Liver (tissue), 9 donors: ENCODE data around the gene PHF3. TPM values are rescaled to one million over a fixed set of nuclear protein-coding genes. Genes with fewer than 3 reads are reported as not detected.

ENCODE experiments used
- DNase-seq: peaks from one replicate; pipeline ENCODE4 v3.0.0-alpha.2; 2017; ENCODE audit warnings: low spot score
- H3K27ac ChIP-seq, 2 donors: one replicate each; pipeline ENCODE4 v1.7.0; 2013; ENCODE audit warnings: inconsistent platforms in 2 of 2, low read length in 2 of 2, control low read depth in 1 of 2, low read depth in 1 of 2, mild to moderate bottlenecking in 1 of 2
- H3K27me3 ChIP-seq, 4 donors: one replicate each; pipeline versions ENCODE4 v1.6.1 to v1.7.0; 2013; ENCODE audit warnings: low read length in 3 of 4, inconsistent platforms in 1 of 4, mild to moderate bottlenecking in 1 of 4, moderate library complexity in 1 of 4; ENCODE audit not compliant: control insufficient read depth in 4 of 4, insufficient read depth in 4 of 4
- H3K36me3 ChIP-seq, 4 donors: one replicate each; pipeline versions ENCODE4 v1.6.1 to v1.7.0; 2013; ENCODE audit warnings: low read length in 3 of 4, mild to moderate bottlenecking in 3 of 4, low read depth in 1 of 4, moderate library complexity in 1 of 4; ENCODE audit not compliant: control insufficient read depth in 4 of 4, insufficient read depth in 3 of 4
- H3K4me1 ChIP-seq, 4 donors: one replicate each; pipeline versions ENCODE4 v1.6.1 to v1.7.0; 2013; ENCODE audit warnings: low read length in 3 of 4, mild to moderate bottlenecking in 3 of 4, moderate library complexity in 1 of 4; ENCODE audit not compliant: control insufficient read depth in 4 of 4, insufficient read depth in 4 of 4
- H3K4me3 ChIP-seq, 3 donors: one replicate each; pipeline versions ENCODE4 v1.6.1 to v1.7.0; 2013; ENCODE audit warnings: low read length in 3 of 3, control low read depth in 1 of 3, low read depth in 1 of 3, mild to moderate bottlenecking in 1 of 3
- H3K9ac ChIP-seq, 2 donors: one replicate each; pipeline ENCODE4 v1.7.0; 2013; ENCODE audit warnings: low read length in 2 of 2, mild to moderate bottlenecking in 2 of 2, moderate library complexity in 2 of 2, control low read depth in 1 of 2, low read depth in 1 of 2
- H3K9me3 ChIP-seq, 4 donors: one replicate each; pipeline versions ENCODE4 v1.6.1 to v1.7.0; 2013; ENCODE audit warnings: low read length in 3 of 4; ENCODE audit not compliant: control insufficient read depth in 4 of 4
- ATF3 ChIP-seq: IDR thresholded peaks from 2 replicates; pipeline ENCODE4 v1.6.1; 2016; ENCODE audit warnings: antibody characterized with exemption
- CTCF ChIP-seq: fragments of 150-350 bp; IDR thresholded peaks from 2 replicates; pipeline ENCODE4 v1.5.1; 2017; ENCODE audit warnings: improper control_type of control experiment, low read depth, low read length; ENCODE audit not compliant: missing input control
- EGR1 ChIP-seq, 2 donors: IDR thresholded peaks; 2 replicates each; pipeline ENCODE4 v1.6.1; 2016 to 2018; ENCODE audit warnings: antibody characterized with exemption in 2 of 2, low read depth in 2 of 2
- FOXA1 ChIP-seq: IDR thresholded peaks from 2 replicates; pipeline ENCODE4 v1.6.1; 2016; ENCODE audit warnings: antibody characterized with exemption
- FOXA2 ChIP-seq: IDR thresholded peaks from 2 replicates; pipeline ENCODE4 v1.6.1; 2016; ENCODE audit warnings: antibody characterized with exemption
- GABPA ChIP-seq, 2 donors: IDR thresholded peaks in 1 of 2; conservative IDR thresholded peaks in 1 of 2; 2 replicates each; pipeline ENCODE4 v1.6.1; 2016; ENCODE audit warnings: antibody characterized with exemption in 2 of 2, mild to moderate bottlenecking in 1 of 2, moderate library complexity in 1 of 2
- HNF4A ChIP-seq, 2 donors: conservative IDR thresholded peaks; 2 replicates each; pipeline ENCODE4 v1.6.1; 2016; ENCODE audit warnings: antibody characterized with exemption in 2 of 2, mild to moderate bottlenecking in 2 of 2
- HNF4G ChIP-seq: IDR thresholded peaks from 2 replicates; pipeline ENCODE4 v1.6.1; 2016; ENCODE audit warnings: antibody characterized with exemption
- JUND ChIP-seq, 2 donors: IDR thresholded peaks; 2 replicates each; pipeline ENCODE4 v1.6.1; 2016; ENCODE audit warnings: antibody characterized with exemption in 2 of 2
- MAX ChIP-seq: IDR thresholded peaks from 2 replicates; pipeline ENCODE4 v1.6.1; 2016; ENCODE audit warnings: antibody characterized with exemption
- NR2F2 ChIP-seq: IDR thresholded peaks from 2 replicates; pipeline ENCODE4 v1.6.1; 2016; ENCODE audit warnings: antibody characterized with exemption
- RAD21 ChIP-seq, 2 donors: IDR thresholded peaks; 2 replicates each; pipeline ENCODE4 v1.6.1; 2016; ENCODE audit warnings: antibody characterized with exemption in 2 of 2, mild to moderate bottlenecking in 2 of 2
- REST ChIP-seq: IDR thresholded peaks from 2 replicates; pipeline ENCODE4 v1.6.1; 2016; ENCODE audit warnings: antibody characterized with exemption, mild to moderate bottlenecking
- RXRA ChIP-seq, 2 donors: IDR thresholded peaks; 2 replicates each; pipeline ENCODE4 v1.6.1; 2017 to 2018; ENCODE audit warnings: antibody characterized with exemption in 2 of 2, mild to moderate bottlenecking in 1 of 2
- SP1 ChIP-seq: IDR thresholded peaks from 2 replicates; pipeline ENCODE4 v1.6.1; 2018; ENCODE audit warnings: antibody characterized with exemption, mild to moderate bottlenecking
- TAF1 ChIP-seq: conservative IDR thresholded peaks from 2 replicates; pipeline ENCODE4 v1.6.1; 2016; ENCODE audit warnings: antibody characterized with exemption, mild to moderate bottlenecking
- YY1 ChIP-seq: IDR thresholded peaks from 2 replicates; pipeline ENCODE4 v1.6.1; 2016; ENCODE audit warnings: antibody characterized with exemption, mild to moderate bottlenecking
- ZBTB33 ChIP-seq: IDR thresholded peaks from 2 replicates; pipeline ENCODE4 v1.6.1; 2016; ENCODE audit warnings: antibody characterized with exemption
- WGBS: extraction: QIAGEN DNeasy Blood & Tissue Kit; methylation state at CpG from one replicate; pipeline ENCODE4 v1.1.7; 2013; 5-methylcytosine and 5-hydroxymethylcytosine counted together
- polyA plus RNA-seq, 2 donors: library from polyadenylated mRNA; stranded (reverse) in 1 of 2; unstranded in 1 of 2; fragments of 200-250 nt in 1 of 2; fragments of >200 nt in 1 of 2; fragmentation: Nextera tagmentation in 1 of 2; extraction: Ambion mirVana in 1 of 2; gene quantifications; one replicate each; pipeline versions ENCODE4 v1.2.1 to v1.2.3, GENCODE V29; 2013 to 2015
- total RNA-seq, 2 donors: library from RNA; depleted of rRNA; stranded (reverse); fragments of >200 nt; gene quantifications; one replicate each; pipeline ENCODE4 v1.2.3, GENCODE V29; 2014
- donor health status: healthy.
- donor health status: healthy.
- donor health status: healthy.
- donor health status: healthy.
- donor health status: healthy.

The PHF3 gene
- total and polyA plus RNA-seq, 4 donors = 7.7 to 38.9 (median 25.1) TPM

GRCh38 chr6:63660757-63661156 lies 25.2 kb downstream of the PHF3 start:
- H3K27me3 ChIP-seq = no peaks in the 10 kb centered on the region
- peaks cover 0 to 22% (median 5%) of the 10 kb centered on the region in 4 donors for H3K4me1 ChIP-seq
- no peak overlapping the region for H3K27ac ChIP-seq
- no peak for TF ChIP-seq TAF1
- TF ChIP-seq HNF4A (conservative IDR thresholded peaks at IDR 0.05) = no peak
- TF ChIP-seq RAD21 (IDR thresholded peaks at IDR 0.05) = no peak
- TF ChIP-seq ZBTB33 = no peak
- TF ChIP-seq EGR1 (IDR thresholded peaks at IDR 0.05; ENCODE audit: low read depth in 2 of 2) = no peak
- no peak for TF ChIP-seq YY1
- no peak for TF ChIP-seq REST
- TF ChIP-seq GABPA (IDR thresholded peaks at IDR 0.05 in 1 of 2, conservative IDR thresholded peaks at IDR 0.05 in 1 of 2) = no peak
- no peak for TF ChIP-seq NR2F2
- TF ChIP-seq FOXA2 = no peak
- TF ChIP-seq CTCF = no peak
- TF ChIP-seq FOXA1 = no peak
- TF ChIP-seq JUND (IDR thresholded peaks at IDR 0.05) = no peak
- DNase-seq = no peak
- no peaks in the 10 kb centered on the region for H3K9me3 ChIP-seq
- H3K9ac ChIP-seq = no peak overlapping the region
- no peaks in the 10 kb centered on the region for H3K36me3 ChIP-seq
- H3K4me3 ChIP-seq = no peak overlapping the region
- 77% methylated on average over 1 of the region's 1 CpG for WGBS

GRCh38 chr6:63661769-63662168 lies 26.2 kb downstream of the PHF3 start:
- no peak for DNase-seq
- WGBS = 97% methylated on average over 5 of the region's 5 CpGs
- Histone ChIP-seq H3K9ac (no peak overlapping the region), H3K27me3 (no peaks in the 10 kb centered on the region), H3K4me1 (peaks cover 0 to 22% (median 6%) of the 10 kb centered on the region in 4 donors), H3K9me3 (no peaks in the 10 kb centered on the region), H3K27ac (no peak overlapping the region), H3K36me3 (no peaks in the 10 kb centered on the region), H3K4me3 (no peak overlapping the region)
- TF ChIP-seq YY1 (no peak), TAF1 (no peak), REST (no peak), EGR1 (IDR thresholded peaks at IDR 0.05; ENCODE audit: low read depth in 2 of 2) (no peak), RXRA (IDR thresholded peaks at IDR 0.05) (no peak), JUND (IDR thresholded peaks at IDR 0.05) (no peak), CTCF (no peak), ATF3 (no peak), HNF4G (no peak), GABPA (IDR thresholded peaks at IDR 0.05 in 1 of 2, conservative IDR thresholded peaks at IDR 0.05 in 1 of 2) (no peak), SP1 (no peak), NR2F2 (no peak), FOXA2 (no peak), FOXA1 (no peak), MAX (no peak), HNF4A (conservative IDR thresholded peaks at IDR 0.05) (no peak)
